OCI-LY3 (cell line): ENCODE measurements around the gene ZNF865.

Experiments used
- EZH2phosphoT487 ChIP-seq: fragments of 200-600 bp; shearing (Covaris generic); IDR thresholded peaks from 2 replicates; pipeline ENCODE4 v1.6.1; 2018; ENCODE audit warnings: antibody characterized with exemption, mixed run types, low read depth
- TF ChIP-seq, protein P1 (sequence below): fragments of 200-600, 300-600 bp; sonication (generic); IDR thresholded peaks from 2 replicates; pipeline ENCODE4 v1.5.1; 2014; ENCODE audit warnings: antibody characterized with exemption, low read length, low read depth

GRCh38 chr19:55578761-55579747 is 26.4 kb upstream of the ZNF865 start:
- TF ChIP-seq, protein P1, sequence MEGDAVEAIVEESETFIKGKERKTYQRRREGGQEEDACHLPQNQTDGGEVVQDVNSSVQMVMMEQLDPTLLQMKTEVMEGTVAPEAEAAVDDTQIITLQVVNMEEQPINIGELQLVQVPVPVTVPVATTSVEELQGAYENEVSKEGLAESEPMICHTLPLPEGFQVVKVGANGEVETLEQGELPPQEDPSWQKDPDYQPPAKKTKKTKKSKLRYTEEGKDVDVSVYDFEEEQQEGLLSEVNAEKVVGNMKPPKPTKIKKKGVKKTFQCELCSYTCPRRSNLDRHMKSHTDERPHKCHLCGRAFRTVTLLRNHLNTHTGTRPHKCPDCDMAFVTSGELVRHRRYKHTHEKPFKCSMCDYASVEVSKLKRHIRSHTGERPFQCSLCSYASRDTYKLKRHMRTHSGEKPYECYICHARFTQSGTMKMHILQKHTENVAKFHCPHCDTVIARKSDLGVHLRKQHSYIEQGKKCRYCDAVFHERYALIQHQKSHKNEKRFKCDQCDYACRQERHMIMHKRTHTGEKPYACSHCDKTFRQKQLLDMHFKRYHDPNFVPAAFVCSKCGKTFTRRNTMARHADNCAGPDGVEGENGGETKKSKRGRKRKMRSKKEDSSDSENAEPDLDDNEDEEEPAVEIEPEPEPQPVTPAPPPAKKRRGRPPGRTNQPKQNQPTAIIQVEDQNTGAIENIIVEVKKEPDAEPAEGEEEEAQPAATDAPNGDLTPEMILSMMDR = no peak
- no peak for TF ChIP-seq EZH2phosphoT487
